NCI-H2227 (cell line): ENCODE results near the gene CCDC116.
A peak's percentile ranks its signal among the peaks of the same experiment; 100 is the strongest.
"Not testable (repeated sequence)": the region's sequence is repeated elsewhere in the genome, so short reads cannot be mapped to it uniquely, and the experiment has no call there.

ENCODE experiments used
- DNase-seq: peaks from one replicate; lab custom pipeline; 2025; ENCODE audit not compliant: unreplicated experiment; lab: John Stamatoyannopoulos, UW

The CCDC116 gene

GRCh38 chr22:21629255-21630149 lies 3.1 kb upstream of the CCDC116 start, which contains the start of gene YDJC:
TSS of gene YDJC (minus strand) at chr22:21630022. CDS start at chr22:21630014, 8 bp downstream.
- DNase-seq = peak; percentile 97

- no peak for DNase-seq
Measured at GRCh38 chr22:21631025-21631424, 1.5 kb upstream of the CCDC116 start.

GRCh38 chr22:21632931-21633330 lies 371 bp downstream of the CCDC116 start:
- DNase-seq = no peak

GRCh38 chr22:21633481-21633880 lies 921 bp downstream of the CCDC116 start:
- DNase-seq = no peak

- no peak for DNase-seq
Measured at GRCh38 chr22:21634081-21634480, 1.5 kb downstream of the CCDC116 start.

- DNase-seq = no peak
Measured at GRCh38 chr22:21634844-21635243, 2.3 kb downstream of the CCDC116 start.

- DNase-seq = no peak
Measured at GRCh38 chr22:21635771-21636510, 3.4 kb downstream of the CCDC116 start.

- no peak for DNase-seq
Measured at GRCh38 chr22:21636629-21637218, 4.2 kb downstream of the CCDC116 start.

GRCh38 chr22:21637450-21637849 lies 4.9 kb downstream of the CCDC116 start:
- not testable (repeated sequence) for DNase-seq

- DNase-seq = no peak
Measured at GRCh38 chr22:21639359-21639758, 6.8 kb downstream of the CCDC116 start.

- no peak for DNase-seq
Measured at GRCh38 chr22:21640810-21641209, 8.2 kb downstream of the CCDC116 start.

- peak; percentile 35 for DNase-seq
Measured at GRCh38 chr22:21641417-21641788, 8.8 kb downstream of the CCDC116 start.

GRCh38 chr22:21641789-21642583 lies 9.4 kb downstream of the CCDC116 start, which contains the start of gene SDF2L1:
TSS of gene SDF2L1 (plus strand) at chr22:21642302. CDS start at chr22:21642337, 35 bp downstream.
- DNase-seq = peak; percentile 99

GRCh38 chr22:21642584-21643448 lies 10.3 kb downstream of the CCDC116 start:
- DNase-seq = peak; percentile 78

- no peak for DNase-seq
Measured at GRCh38 chr22:21643533-21644357, 11.2 kb downstream of the CCDC116 start.

GRCh38 chr22:21645513-21645912 lies 13.0 kb downstream of the CCDC116 start:
- DNase-seq = not testable (repeated sequence)

- DNase-seq = peak; percentile 90
Measured at GRCh38 chr22:21646608-21647590, 14.3 kb downstream of the CCDC116 start.

- no peak for DNase-seq
Measured at GRCh38 chr22:21650280-21650679, 17.7 kb downstream of the CCDC116 start.
